CD4-positive, alpha-beta T cell (primary cell): ENCODE measurements around the gene OVCA2. TPM values are rescaled to one million over a fixed set of nuclear protein-coding genes. Genes with fewer than 3 reads are reported as not detected.
"Not testable (repeated sequence)": the region's sequence is repeated elsewhere in the genome, so short reads cannot be mapped to it uniquely, and the experiment has no call there.

Experiments
- ATAC-seq: fragments of 200-7000 bp; cut with Tn5 transposase; one replicate; pipeline ENCODE4 v1.10.0; 2022; ENCODE audit warnings: mild to moderate bottlenecking; ENCODE audit not compliant: poor library complexity
- CTCF ChIA-PET: fragments of 350-600 bp; sonication (Branson Sonifier 250); formaldehyde crosslinking; loops from one replicate; lab custom pipeline; 2021; ENCODE audit warnings: antibody characterized with exemption, inconsistent platforms; lab: Charles Lee
- POLR2A ChIA-PET: fragments of 350-600 bp; sonication (Branson Sonifier 250); formaldehyde crosslinking; loops from one replicate; lab custom pipeline; 2021; ENCODE audit warnings: antibody characterized with exemption, inconsistent platforms; lab: Charles Lee
- DNase-seq, 14 experiments: peaks; one replicate each; pipeline ENCODE4 v3.0.0-alpha.2; 2013 to 2020; ENCODE audit warnings: mixed read lengths in 2 of 14
- H3K27ac ChIP-seq, 2 donors: one replicate each; pipeline versions ENCODE4 v1.5.1 to v1.7.0; 2013; ENCODE audit warnings: low read length in 2 of 2, low read depth in 1 of 2, mild to moderate bottlenecking in 1 of 2
- H3K27me3 ChIP-seq, 2 experiments: 1 replicate in 1 of 2; 2 replicates in 1 of 2; pipeline versions ENCODE4 v1.6.1 to v1.7.0; 2013; ENCODE audit warnings: low read length in 2 of 2, control low read depth in 1 of 2, mild to moderate bottlenecking in 1 of 2, moderate library complexity in 1 of 2; ENCODE audit not compliant: insufficient read depth in 2 of 2, control insufficient read depth in 1 of 2
- H3K36me3 ChIP-seq: one replicate; pipeline ENCODE4 v1.6.1; 2013; ENCODE audit warnings: low read length, control low read depth; ENCODE audit not compliant: insufficient read depth
- H3K4me1 ChIP-seq: one replicate; pipeline ENCODE4 v1.6.1; 2013; ENCODE audit warnings: low read length, control low read depth; ENCODE audit not compliant: insufficient read depth
- H3K4me3 ChIP-seq: one replicate; pipeline ENCODE4 v1.5.1; 2013; ENCODE audit warnings: mild to moderate bottlenecking, low read length, moderate library complexity
- H3K9me3 ChIP-seq, 2 experiments: 1 replicate in 1 of 2; 2 replicates in 1 of 2; pipeline versions ENCODE4 v1.6.1 to v1.7.0; 2013; ENCODE audit warnings: low read length in 2 of 2, mild to moderate bottlenecking in 2 of 2, control low read depth in 1 of 2, moderate library complexity in 1 of 2; ENCODE audit not compliant: control insufficient read depth in 1 of 2, insufficient read depth in 1 of 2
- H3K27ac Mint-ChIP-seq: one replicate; pipeline ENCODE4 v1.8.0; 2020; ENCODE audit warnings: mixed read lengths
- H3K27me3 Mint-ChIP-seq: one replicate; pipeline ENCODE4 v1.8.0; 2021; ENCODE audit warnings: mixed read lengths
- H3K36me3 Mint-ChIP-seq: one replicate; pipeline ENCODE4 v1.8.0; 2021; ENCODE audit warnings: low read depth, mixed read lengths
- H3K4me1 Mint-ChIP-seq: one replicate; pipeline ENCODE4 v1.8.0; 2021; ENCODE audit warnings: low read depth, mixed read lengths
- H3K4me3 Mint-ChIP-seq: one replicate; pipeline ENCODE4 v1.8.0; 2020; ENCODE audit warnings: mild to moderate bottlenecking, mixed read lengths
- H3K9me3 Mint-ChIP-seq: one replicate; pipeline ENCODE4 v1.8.0; 2020; ENCODE audit warnings: mixed read lengths
- intact Hi-C, 2 experiments: fragments of 100-400 bp; cut with DNase I in 1 of 2; cut with micrococcal nuclease in 1 of 2; formaldehyde crosslinking; loops; one replicate each; pipeline versions ENCODE4 v1.15.1 to v1.9.0; 2023 to 2025; cut with DNase I, micrococcal nuclease
- total RNA-seq, 174 experiments: library from RNA in 2 of 174; stranded (reverse) in 2 of 174; gene quantifications; one replicate each; pipeline ENCODE4 v1.2.3 and lab custom pipeline; 2021 to 2026
- TF ChIP-seq, protein P1 (sequence below): fragments of 200-600 bp; IDR thresholded peaks from one replicate; pipeline ENCODE4 v1.8.0; 2022; ENCODE audit warnings: antibody characterized with exemption, mild to moderate bottlenecking

The OVCA2 gene
- total RNA-seq, 2 experiments from 2014 or later = 34.4 to 35.1 TPM

DNA sequence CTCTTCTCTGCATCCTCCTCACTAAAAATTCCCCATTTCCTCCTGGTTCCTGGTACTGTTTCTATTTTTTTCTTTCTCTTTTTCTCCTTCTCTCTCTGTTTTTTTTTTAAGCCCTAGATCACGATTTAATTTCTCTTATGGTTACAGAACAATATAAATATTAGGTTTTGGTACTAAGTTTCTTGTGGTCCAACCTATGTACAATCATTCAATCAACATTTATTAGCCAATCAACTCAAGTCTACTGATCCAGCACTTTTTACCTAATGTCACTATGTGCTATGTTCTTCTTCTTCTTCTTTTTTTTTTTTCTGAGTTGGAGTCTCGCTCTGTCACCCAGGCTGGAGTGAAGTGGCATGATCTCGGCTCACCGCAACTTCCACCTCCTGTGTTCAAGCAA is 29.3 kb upstream of the OVCA2 start:
- POLR2A ChIA-PET = no interaction called here
- Histone ChIP-seq H3K27me3 (peaks cover 0 to 10% of the 10 kb centered on the region in 2 experiments), H3K36me3 (no peaks in the 10 kb centered on the region), H3K4me1 (no peaks in the 10 kb centered on the region), H3K27ac (no peak overlapping the region), H3K9me3 (no peaks in the 10 kb centered on the region), H3K4me3 (no peak overlapping the region)
- intact Hi-C loops = no loop called here
- TF ChIP-seq, protein P1, sequence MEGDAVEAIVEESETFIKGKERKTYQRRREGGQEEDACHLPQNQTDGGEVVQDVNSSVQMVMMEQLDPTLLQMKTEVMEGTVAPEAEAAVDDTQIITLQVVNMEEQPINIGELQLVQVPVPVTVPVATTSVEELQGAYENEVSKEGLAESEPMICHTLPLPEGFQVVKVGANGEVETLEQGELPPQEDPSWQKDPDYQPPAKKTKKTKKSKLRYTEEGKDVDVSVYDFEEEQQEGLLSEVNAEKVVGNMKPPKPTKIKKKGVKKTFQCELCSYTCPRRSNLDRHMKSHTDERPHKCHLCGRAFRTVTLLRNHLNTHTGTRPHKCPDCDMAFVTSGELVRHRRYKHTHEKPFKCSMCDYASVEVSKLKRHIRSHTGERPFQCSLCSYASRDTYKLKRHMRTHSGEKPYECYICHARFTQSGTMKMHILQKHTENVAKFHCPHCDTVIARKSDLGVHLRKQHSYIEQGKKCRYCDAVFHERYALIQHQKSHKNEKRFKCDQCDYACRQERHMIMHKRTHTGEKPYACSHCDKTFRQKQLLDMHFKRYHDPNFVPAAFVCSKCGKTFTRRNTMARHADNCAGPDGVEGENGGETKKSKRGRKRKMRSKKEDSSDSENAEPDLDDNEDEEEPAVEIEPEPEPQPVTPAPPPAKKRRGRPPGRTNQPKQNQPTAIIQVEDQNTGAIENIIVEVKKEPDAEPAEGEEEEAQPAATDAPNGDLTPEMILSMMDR = no peak
- CTCF ChIA-PET = no interaction called here
- no peaks in the 10 kb centered on the region for H3K4me1 Mint-ChIP-seq
- no peaks in the 10 kb centered on the region for H3K36me3 Mint-ChIP-seq
- ATAC-seq = no peak
- no peak overlapping the region for H3K4me3 Mint-ChIP-seq
- peaks cover 26% of the 10 kb centered on the region for H3K27me3 Mint-ChIP-seq
- H3K9me3 Mint-ChIP-seq = no peaks in the 10 kb centered on the region
- no peak for DNase-seq
- no peak overlapping the region for H3K27ac Mint-ChIP-seq

DNA sequence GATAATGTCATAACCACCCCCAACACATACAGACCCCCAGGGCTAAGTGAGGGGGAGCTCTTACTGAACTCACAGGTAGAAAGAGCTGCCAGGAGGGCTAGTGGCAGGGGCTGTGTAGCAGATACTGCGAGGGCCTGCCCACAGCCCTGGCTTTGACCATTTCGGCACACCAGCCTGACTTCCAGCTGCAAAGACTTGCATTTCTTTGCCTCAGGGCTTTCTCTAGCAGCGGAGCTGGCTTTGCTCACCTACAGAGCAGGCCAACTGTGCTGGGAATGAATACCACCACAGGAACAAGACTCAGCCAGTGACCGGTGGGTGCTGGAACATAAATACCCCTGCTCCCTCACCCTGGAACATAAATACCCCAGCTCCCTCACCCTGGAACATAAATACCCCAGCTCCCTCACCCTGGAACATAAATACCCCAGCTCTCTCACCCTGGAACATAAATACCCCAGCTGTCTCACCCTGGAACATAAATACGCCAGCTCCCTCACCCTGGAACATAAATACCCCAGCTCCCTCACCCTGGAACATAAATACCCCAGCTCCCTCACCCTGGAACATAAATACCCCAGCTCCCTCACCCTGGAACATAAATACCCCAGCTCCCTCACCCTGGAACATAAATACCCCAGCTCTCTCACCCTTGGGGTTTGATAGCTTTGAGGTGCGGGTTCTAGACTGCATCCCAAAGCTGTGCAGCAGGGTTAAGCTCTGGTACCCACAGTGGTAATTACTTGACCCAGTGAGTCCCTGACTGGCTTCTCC is 28.4 kb upstream of the OVCA2 start:
- H3K4me3 Mint-ChIP-seq, DNase-seq, H3K27ac ChIP-seq, CTCF ChIA-PET, H3K4me1 Mint-ChIP-seq, H3K9me3 ChIP-seq, POLR2A ChIA-PET, H3K4me3 ChIP-seq, H3K4me1 ChIP-seq, H3K36me3 ChIP-seq, intact Hi-C loops, H3K36me3 Mint-ChIP-seq, H3K27ac Mint-ChIP-seq, H3K9me3 Mint-ChIP-seq, ATAC-seq: not testable (repeated sequence)
- H3K27me3 ChIP-seq = peaks cover 0 to 14% of the 10 kb centered on the region in 2 experiments
- peaks cover 26% of the 10 kb centered on the region for H3K27me3 Mint-ChIP-seq

DNA sequence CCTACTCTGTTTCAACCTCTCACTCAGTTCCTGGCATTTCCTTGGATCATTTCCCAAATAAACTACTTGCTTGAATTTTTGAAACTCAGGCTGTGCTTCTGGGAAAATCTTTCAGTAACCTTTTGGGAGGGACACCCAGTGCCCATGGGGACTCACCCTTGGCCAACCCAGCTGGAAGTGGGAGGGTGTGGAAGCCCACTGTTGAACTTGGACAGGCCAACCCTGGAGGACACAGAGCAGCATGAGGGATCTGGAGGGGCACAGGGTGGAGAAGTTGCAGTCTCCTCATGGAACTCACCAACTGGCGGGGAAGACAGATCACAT is 27.9 kb upstream of the OVCA2 start:
- Histone ChIP-seq H3K27me3 (peaks cover 0 to 15% of the 10 kb centered on the region in 2 experiments), H3K36me3 (no peaks in the 10 kb centered on the region), H3K4me3 (no peak overlapping the region), H3K9me3 (no peaks in the 10 kb centered on the region), H3K4me1 (no peaks in the 10 kb centered on the region), H3K27ac (no peak overlapping the region)
- ATAC-seq = no peak
- no peaks in the 10 kb centered on the region for H3K9me3 Mint-ChIP-seq
- no peaks in the 10 kb centered on the region for H3K4me1 Mint-ChIP-seq
- peaks cover 27% of the 10 kb centered on the region for H3K27me3 Mint-ChIP-seq
- TF ChIP-seq, protein P1 = no peak
- CTCF ChIA-PET = no interaction called here
- DNase-seq = no peak
- no peak overlapping the region for H3K27ac Mint-ChIP-seq
- POLR2A ChIA-PET = no interaction called here
- intact Hi-C loops = no loop called here
- H3K4me3 Mint-ChIP-seq = no peak overlapping the region
- no peaks in the 10 kb centered on the region for H3K36me3 Mint-ChIP-seq

DNA sequence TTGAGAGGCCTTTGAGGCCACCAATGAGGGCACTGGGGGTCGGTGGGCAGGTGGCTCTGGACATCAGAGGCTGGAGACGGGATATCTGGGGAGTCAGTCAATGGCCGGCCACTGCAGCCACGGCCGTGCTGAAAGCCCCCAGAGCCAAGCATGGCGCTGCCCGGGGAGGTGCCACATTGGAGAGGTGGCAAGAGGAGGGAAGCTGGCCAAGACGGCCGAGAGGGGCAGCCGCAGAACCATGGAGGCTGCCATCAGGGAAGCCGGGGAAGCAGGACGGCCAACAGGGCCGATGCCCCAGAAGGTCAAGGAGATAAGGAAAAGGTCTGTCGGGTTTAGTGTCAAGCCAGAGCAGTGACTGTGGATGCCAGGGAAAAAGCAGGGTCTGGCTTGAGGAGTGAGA is 26.5 kb upstream of the OVCA2 start:
- H3K9me3 Mint-ChIP-seq = no peaks in the 10 kb centered on the region
- ChIA-PET POLR2A (no interaction called here), CTCF (no interaction called here)
- Histone ChIP-seq H3K9me3 (no peaks in the 10 kb centered on the region), H3K36me3 (no peaks in the 10 kb centered on the region), H3K4me1 (no peaks in the 10 kb centered on the region), H3K4me3 (no peak overlapping the region), H3K27ac (no peak overlapping the region), H3K27me3 (peaks cover 0 to 19% of the 10 kb centered on the region in 2 experiments)
- no peak overlapping the region for H3K4me3 Mint-ChIP-seq
- intact Hi-C loops = no loop called here
- TF ChIP-seq, protein P1 = no peak
- H3K36me3 Mint-ChIP-seq = no peaks in the 10 kb centered on the region
- H3K4me1 Mint-ChIP-seq = no peaks in the 10 kb centered on the region
- DNase-seq (no peak), ATAC-seq (no peak)
- peaks cover 33% of the 10 kb centered on the region for H3K27me3 Mint-ChIP-seq
- no peak overlapping the region for H3K27ac Mint-ChIP-seq
